Activated T-helper 17 cell treated with anti-CD3 and anti-CD28 coated beads, Interleukin-2, amount 50 U/mL, for 72 hours (primary cell): ENCODE measurements around the gene LMTK2. TPM values are rescaled to one million over a fixed set of nuclear protein-coding genes. Genes with fewer than 3 reads are reported as not detected.

Experiments
- ATAC-seq: fragments of 150-1000 bp; cut with Tn5 transposase; replicated peaks from 2 replicates; pipeline ENCODE4 v1.10.0; 2021; ENCODE audit warnings: mild to moderate bottlenecking, moderate library complexity
- H3K27ac Mint-ChIP-seq: one replicate; pipeline ENCODE4 v1.8.0; 2022; ENCODE audit warnings: mixed read lengths
- H3K27me3 Mint-ChIP-seq: one replicate; pipeline ENCODE4 v1.8.0; 2022; ENCODE audit warnings: mixed read lengths
- H3K36me3 Mint-ChIP-seq: one replicate; pipeline ENCODE4 v1.8.0; 2022; ENCODE audit warnings: low read depth, mild to moderate bottlenecking, mixed read lengths
- H3K4me1 Mint-ChIP-seq: one replicate; pipeline ENCODE4 v1.8.0; 2022; ENCODE audit warnings: mixed read lengths
- H3K4me3 Mint-ChIP-seq: one replicate; pipeline ENCODE4 v1.8.0; 2022; ENCODE audit warnings: mild to moderate bottlenecking, mixed read lengths
- H3K9me3 Mint-ChIP-seq: one replicate; pipeline ENCODE4 v1.8.0; 2022; ENCODE audit warnings: mixed read lengths
- total RNA-seq, 2 donors: library from RNA; stranded (reverse); gene quantifications; one replicate each; pipeline ENCODE4 v1.2.3, GENCODE V29; 2022

Gene LMTK2
- total RNA-seq, 2 donors from 2014 or later, result 8.6 to 15.8 TPM

DNA sequence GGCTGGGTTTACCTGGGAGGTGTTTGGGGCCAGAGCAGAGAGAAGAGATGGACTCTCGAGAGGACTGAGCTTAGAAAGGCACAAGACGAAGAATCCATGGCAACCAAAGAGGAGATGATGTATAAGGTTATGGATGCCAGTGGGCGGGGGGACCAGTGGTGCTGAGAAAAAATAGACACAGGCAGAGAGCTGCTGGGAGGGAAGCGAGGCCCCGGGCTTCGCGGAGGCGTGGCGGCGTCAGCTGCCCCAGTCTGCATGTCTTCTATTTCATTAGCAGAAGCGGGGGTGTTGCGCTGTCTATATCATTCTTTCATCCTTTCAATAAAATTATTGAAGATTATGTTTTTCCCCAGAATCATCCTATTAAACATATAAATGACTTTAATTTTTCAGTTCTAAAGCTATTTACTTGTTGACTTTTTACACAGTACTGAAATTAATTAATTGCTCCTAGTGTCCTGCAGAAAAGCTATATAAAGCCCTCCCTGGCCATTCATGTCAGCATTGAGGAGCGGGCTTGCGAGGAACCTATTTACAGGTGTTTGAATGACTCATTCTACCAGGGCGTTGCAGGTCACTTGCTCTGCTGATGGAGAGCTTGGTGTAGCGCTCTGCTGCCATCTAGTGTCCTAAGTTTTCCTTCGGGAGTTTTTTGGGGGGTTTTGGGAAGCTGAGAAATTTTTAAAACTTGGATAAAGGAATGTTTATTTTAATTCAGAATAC is 61.7 kb downstream of the LMTK2 start:
- Mint-ChIP-seq H3K27me3 (no peaks in the 10 kb centered on the region), H3K27ac (no peak overlapping the region)

DNA sequence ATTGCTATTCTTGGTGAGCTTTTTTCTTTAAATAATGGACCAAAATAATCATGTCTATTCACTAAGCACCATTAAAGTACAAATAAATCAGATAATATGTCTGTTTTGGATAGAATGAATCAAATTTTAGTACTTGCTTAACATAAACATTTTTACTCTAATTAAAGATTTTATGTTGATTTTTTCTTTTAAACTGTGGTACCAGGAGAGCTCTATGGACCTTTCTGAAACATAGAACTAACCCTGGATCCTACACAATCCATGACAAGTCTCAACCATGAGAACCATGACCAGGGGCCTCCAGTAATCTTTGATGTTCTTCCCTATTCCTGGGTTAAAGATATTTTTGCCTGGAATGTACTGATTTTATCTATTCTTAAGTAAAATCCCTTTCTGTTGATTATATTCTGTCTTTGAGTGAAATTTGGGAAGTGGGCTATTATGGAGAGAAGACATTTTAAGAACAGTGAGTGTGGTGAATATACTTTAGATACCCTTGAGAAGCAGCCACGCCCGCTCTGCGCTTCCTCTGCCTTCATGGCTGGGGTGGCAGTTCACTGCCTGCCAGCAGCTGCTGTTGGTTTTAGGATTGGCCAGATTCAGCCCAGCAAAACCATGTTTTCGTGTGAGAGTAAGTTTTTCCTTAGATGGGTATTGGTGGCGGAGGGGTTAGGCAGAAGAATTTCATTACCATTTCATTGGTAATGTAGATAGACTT is 62.4 kb downstream of the LMTK2 start:
- Mint-ChIP-seq H3K4me1 (peaks cover 7% of the 10 kb centered on the region), H3K9me3 (no peaks in the 10 kb centered on the region), H3K27ac (no peak overlapping the region), H3K4me3 (no peak overlapping the region), H3K36me3 (peaks cover 13% of the 10 kb centered on the region), H3K27me3 (no peaks in the 10 kb centered on the region)
- ATAC-seq, result no peak

More for the DNA sequence above, 61.7 kb downstream of the LMTK2 start:
- H3K4me1 Mint-ChIP-seq, result peaks cover 7% of the 10 kb centered on the region
- no peaks in the 10 kb centered on the region for H3K9me3 Mint-ChIP-seq
- peak; percentile 86 for ATAC-seq
- no peak overlapping the region for H3K4me3 Mint-ChIP-seq
- H3K36me3 Mint-ChIP-seq, result peaks cover 13% of the 10 kb centered on the region

DNA sequence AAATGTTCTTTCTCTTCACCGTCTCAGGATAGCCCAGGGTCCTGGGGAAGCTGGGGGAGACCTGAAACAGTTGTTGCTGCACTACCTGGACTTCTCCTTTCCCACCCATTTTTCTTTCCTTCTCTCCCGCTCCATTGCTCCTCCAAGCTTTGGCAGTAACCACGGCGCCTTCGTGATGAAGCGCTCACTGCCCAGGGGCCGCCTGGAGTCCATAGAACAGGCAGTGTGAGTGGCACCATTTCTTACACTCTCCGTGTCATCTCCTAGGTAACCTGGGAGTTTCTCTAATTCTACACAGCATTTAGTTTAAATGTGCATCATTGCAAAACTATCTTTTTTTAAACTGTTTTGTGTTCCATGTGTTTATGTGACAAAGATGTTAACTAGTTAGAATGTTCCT is 64.3 kb downstream of the LMTK2 start:
- no peaks in the 10 kb centered on the region for H3K27me3 Mint-ChIP-seq
- no peak for ATAC-seq
- H3K4me3 Mint-ChIP-seq, result no peak overlapping the region
- H3K4me1 Mint-ChIP-seq, result peaks cover 7% of the 10 kb centered on the region
- H3K9me3 Mint-ChIP-seq, result no peaks in the 10 kb centered on the region
- peaks cover 25% of the 10 kb centered on the region for H3K36me3 Mint-ChIP-seq
- no peak overlapping the region for H3K27ac Mint-ChIP-seq

DNA sequence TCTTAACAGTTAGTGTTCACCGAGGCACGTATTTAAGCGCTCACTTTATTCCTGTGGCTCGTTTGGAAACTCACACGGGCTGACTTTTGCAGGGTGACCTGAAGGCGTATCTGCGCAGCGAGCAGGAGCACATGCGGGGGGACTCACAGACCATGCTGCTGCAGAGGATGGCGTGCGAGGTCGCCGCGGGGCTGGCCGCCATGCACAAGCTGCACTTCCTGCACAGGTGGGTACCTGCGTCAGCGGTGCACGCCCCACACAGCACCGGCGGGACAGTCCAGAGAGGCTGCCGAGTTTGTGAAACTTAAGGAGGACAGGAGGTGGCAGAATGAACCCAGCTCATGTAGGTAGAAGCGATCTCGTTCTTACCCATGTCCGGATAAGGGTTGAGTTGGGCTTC is 64.8 kb downstream of the LMTK2 start:
- H3K27me3 Mint-ChIP-seq, result no peaks in the 10 kb centered on the region
- peaks cover 29% of the 10 kb centered on the region for H3K36me3 Mint-ChIP-seq
- no peak for ATAC-seq
- H3K27ac Mint-ChIP-seq, result no peak overlapping the region
- H3K4me3 Mint-ChIP-seq, result no peak overlapping the region
- H3K4me1 Mint-ChIP-seq, result peaks cover 7% of the 10 kb centered on the region
- H3K9me3 Mint-ChIP-seq, result no peaks in the 10 kb centered on the region

DNA sequence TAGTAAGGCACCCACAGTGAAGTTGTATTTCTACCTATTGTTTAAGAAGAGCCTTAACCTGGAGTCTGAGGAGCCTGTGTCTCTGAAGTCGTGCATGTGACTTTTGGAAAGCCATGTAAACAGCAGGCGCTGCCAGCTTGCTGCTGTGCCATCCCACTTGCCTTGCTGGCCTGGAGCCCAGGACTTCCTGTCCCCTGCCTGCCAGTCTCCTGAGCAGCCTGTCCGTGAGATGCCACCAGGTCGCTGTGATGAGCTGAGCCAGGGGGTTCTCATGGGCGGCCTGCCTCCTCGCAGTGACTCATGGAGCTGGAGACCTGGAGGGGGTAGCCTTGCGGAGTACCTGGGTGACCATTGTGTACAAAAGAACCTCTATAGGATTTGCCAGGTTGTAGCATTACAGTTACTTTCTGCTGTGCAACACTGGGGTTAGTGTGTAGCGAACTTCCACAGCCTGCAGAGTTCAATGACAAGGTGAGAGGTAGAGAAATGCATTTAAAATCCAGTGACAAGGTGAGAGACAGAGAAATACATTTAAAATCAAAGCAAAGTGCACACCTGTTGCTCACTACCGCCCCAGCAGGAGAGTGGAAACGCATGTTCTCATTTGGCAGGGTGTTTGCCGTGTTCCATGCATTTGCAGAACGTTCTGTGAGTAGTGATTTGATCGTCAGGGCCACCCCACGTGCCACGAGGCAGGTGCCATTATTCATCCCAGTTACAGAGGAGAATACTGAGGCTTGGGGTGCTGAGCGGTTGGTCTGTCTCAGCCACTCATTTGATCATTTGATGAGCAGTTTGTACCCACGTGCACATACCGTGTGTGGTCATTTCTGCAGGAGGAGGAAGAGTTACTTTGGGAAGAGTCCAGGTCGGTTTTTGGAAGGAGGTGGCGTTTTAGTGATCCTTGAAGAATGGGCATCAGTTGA is 67.9 kb downstream of the LMTK2 start:
- no peaks in the 10 kb centered on the region for H3K27me3 Mint-ChIP-seq
- H3K4me3 Mint-ChIP-seq, result no peak overlapping the region
- ATAC-seq, result no peak
- no peaks in the 10 kb centered on the region for H3K4me1 Mint-ChIP-seq
- no peak overlapping the region for H3K27ac Mint-ChIP-seq
- no peaks in the 10 kb centered on the region for H3K9me3 Mint-ChIP-seq
- H3K36me3 Mint-ChIP-seq, result peaks cover 29% of the 10 kb centered on the region

DNA sequence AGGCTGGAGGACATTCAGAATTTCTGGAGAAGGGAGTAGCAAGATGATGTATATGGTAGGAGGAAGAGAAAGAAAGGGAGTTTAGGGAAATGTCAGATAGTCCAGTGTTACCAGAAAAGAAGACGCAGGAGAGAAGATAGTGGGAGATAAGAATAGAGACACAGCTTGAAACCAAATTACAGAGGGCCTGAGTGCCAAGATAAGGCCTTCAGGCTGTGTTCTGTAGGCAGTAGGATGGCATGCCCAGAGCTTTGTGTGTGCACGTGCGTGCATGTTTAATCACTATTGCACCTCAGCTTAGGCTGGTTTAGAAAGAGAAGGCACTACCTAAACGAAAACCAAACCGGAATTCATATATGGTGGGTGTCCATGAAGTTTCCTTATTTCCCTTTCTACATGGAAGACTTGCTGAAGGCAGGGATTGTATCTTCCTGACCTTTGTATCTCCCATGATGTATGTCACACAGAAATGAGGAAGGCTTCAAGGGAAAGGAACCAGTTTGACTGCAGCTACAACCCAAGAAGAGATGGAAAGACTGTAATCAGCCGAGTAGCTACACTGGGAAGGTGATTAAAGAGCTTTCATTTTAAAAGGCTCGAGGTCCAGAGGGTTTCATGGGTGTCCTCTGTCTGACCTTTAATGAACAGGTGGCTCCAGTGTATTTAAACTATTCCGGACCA is 68.7 kb downstream of the LMTK2 start:
- H3K27me3 Mint-ChIP-seq, result no peaks in the 10 kb centered on the region

DNA sequence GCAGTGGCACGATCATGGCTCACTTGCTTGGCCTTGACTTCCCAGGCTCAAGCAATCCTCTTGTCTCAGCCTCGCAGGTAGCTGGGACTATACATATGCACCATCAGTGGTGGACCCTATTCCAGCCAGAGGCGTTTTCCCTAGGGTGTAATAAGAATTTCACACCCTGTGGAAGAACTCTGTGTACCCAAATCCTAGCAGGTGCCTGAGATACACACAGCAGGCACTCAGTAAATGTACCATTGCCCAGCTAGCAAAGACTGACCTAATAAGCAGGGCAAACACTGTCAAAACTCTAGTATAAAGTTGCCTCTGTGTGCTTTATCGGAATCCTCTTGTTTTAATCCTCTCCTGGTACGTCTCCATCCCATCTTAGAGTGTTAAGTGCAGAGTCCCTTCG is 70.9 kb downstream of the LMTK2 start:
- no peak for ATAC-seq
- Mint-ChIP-seq H3K27me3 (no peaks in the 10 kb centered on the region), H3K36me3 (peaks cover 16% of the 10 kb centered on the region), H3K4me3 (no peak overlapping the region), H3K27ac (no peak overlapping the region), H3K9me3 (no peaks in the 10 kb centered on the region), H3K4me1 (no peaks in the 10 kb centered on the region)

More for the DNA sequence above, 68.7 kb downstream of the LMTK2 start:
- Mint-ChIP-seq H3K36me3 (peaks cover 29% of the 10 kb centered on the region), H3K4me3 (no peak overlapping the region), H3K4me1 (no peaks in the 10 kb centered on the region), H3K27ac (no peak overlapping the region), H3K9me3 (no peaks in the 10 kb centered on the region)
- no peak for ATAC-seq

DNA sequence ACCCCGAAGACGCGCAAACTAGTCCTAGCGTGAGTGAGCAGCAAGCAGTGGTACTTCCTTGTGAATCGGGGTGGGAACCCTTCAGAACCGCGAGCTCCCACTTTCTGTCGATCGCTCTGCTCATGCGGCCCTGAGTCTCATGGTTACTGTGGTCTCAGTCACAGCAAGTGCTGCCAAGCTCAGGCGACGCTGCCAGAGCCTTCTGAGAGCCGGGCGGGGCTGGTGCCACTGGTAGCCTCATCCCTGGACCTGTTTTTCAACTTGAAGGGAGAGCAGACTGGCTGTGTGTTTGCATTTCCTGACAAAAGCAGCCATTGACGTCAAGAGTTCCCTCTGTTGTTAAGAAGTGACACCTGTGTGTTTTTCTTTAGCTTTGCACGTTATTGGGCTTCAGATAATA is 71.7 kb downstream of the LMTK2 start:
- no peak for ATAC-seq
- no peak overlapping the region for H3K4me3 Mint-ChIP-seq
- no peaks in the 10 kb centered on the region for H3K4me1 Mint-ChIP-seq
- no peak overlapping the region for H3K27ac Mint-ChIP-seq
- H3K9me3 Mint-ChIP-seq, result no peaks in the 10 kb centered on the region
- H3K36me3 Mint-ChIP-seq, result peaks cover 16% of the 10 kb centered on the region
- no peaks in the 10 kb centered on the region for H3K27me3 Mint-ChIP-seq

DNA sequence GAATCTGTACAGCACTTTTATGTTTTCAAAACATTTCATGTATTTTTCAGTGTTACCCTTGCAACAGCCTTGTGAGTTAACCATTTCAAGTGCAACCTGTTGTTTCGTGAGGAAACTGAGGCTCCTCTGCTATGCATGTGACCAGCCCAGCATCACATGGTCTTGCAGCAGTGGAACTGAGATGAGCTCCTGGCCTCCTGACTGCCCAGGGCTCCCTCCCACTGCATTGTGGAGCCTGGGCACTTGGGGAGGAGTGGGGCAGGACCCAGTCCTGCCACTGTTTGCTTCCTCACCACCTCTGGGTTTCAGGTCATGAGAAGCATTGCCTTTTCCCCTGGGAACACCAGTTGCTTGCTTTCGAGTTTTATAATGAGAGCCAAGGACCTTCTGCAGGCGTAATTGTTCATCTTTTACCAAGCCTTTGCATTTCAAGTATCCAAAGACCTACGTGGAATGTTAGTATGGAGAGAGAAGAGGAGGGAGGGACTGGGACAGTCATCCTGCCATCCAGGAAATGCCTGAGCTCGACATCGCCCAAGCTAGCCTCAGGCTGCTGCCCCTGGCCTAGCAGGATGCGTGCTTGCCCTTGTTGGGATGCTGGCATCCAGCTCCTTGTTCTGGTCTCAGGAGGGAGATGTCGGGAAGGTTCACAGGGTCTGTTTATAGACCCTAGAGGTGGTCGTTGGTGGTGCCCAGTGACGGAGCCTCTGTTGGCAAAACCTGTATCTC is 72.3 kb downstream of the LMTK2 start:
- Mint-ChIP-seq H3K27me3 (no peaks in the 10 kb centered on the region), H3K36me3 (peaks cover 16% of the 10 kb centered on the region), H3K9me3 (no peaks in the 10 kb centered on the region), H3K4me1 (no peaks in the 10 kb centered on the region), H3K4me3 (no peak overlapping the region), H3K27ac (no peak overlapping the region)
- no peak for ATAC-seq

DNA sequence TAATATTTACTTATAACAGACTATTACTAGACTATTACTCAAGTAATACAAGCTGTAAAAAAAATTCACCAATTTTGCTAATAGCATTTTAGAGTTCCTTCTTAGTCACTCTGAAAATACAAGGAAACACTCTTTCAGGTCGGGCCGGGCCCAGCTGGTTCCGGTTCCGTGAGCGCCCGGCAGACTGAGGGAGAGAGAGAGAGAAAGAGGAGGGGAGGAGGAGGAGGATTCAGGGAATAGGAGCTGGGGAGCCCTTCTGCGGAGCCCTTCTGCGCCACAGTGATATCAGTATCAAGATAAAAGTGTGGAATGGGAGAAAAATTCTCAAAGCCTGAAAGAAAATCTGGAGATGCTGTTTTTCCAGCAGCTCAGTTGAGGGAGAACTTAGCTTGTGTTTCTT is 74.1 kb downstream of the LMTK2 start:
- no peak overlapping the region for H3K4me3 Mint-ChIP-seq
- H3K27ac Mint-ChIP-seq, result no peak overlapping the region
- H3K36me3 Mint-ChIP-seq, result peaks cover 6% of the 10 kb centered on the region

DNA sequence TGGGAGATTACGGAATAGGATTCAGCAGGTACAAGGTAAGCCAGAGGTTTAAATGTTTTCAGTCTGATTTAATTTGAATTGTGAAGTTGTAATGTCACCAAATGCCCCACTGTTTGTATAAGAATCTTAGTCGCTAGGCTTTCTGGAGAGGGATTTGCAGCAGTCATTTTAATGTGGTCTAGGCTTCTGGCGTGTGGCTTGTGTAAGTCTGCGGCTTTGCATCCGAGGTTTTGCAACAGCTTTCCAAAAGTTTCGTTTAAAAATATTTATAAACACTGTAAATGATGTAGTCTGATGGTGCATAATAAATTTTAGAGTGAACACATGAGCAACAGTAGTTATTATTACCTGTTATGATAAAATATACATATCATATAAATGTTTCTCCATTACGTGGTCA is 78.4 kb downstream of the LMTK2 start:
- Mint-ChIP-seq H3K4me3 (no peak overlapping the region), H3K9me3 (no peaks in the 10 kb centered on the region), H3K27ac (no peak overlapping the region), H3K27me3 (no peaks in the 10 kb centered on the region), H3K4me1 (no peaks in the 10 kb centered on the region), H3K36me3 (peaks cover 39% of the 10 kb centered on the region)
- ATAC-seq, result no peak

More for the DNA sequence above, 74.1 kb downstream of the LMTK2 start:
- H3K4me1 Mint-ChIP-seq, result no peaks in the 10 kb centered on the region
- ATAC-seq, result no peak
- H3K9me3 Mint-ChIP-seq, result no peaks in the 10 kb centered on the region
- no peaks in the 10 kb centered on the region for H3K27me3 Mint-ChIP-seq

DNA sequence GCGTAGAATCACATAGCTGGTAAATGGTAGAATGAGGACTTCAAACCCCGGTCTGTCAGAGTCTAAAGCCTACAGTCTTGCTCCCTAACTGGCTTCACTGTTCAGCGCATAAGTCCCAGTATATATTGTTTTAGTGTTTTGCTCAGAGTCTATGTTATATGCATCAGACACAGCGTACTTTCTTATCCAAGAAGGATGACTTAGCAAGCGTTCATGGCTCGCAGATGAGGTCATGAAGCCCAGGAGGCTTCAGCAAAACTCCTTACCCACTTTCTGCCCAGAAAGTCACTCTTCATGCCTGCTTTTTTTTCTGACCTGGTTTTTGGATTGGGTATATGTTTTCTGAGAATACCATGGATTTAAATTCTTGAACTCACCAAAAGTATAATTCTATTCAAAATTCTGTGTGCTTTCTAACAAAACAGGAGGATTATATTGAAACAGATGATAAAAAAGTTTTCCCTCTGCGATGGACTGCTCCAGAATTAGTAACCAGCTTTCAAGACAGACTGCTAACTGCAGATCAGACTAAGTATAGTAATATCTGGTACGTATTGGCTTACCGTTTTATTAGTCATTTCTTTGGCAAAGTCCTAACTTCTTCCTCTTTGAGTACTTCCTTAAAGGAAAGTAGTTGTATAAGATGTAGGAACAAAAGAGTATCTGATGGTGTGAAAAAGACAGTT is 79.9 kb downstream of the LMTK2 start:
- Mint-ChIP-seq H3K27ac (peak overlapping the region; percentile 17), H3K4me1 (no peaks in the 10 kb centered on the region), H3K4me3 (no peak overlapping the region), H3K9me3 (no peaks in the 10 kb centered on the region), H3K36me3 (peaks cover 52% of the 10 kb centered on the region), H3K27me3 (no peaks in the 10 kb centered on the region)
- no peak for ATAC-seq

DNA sequence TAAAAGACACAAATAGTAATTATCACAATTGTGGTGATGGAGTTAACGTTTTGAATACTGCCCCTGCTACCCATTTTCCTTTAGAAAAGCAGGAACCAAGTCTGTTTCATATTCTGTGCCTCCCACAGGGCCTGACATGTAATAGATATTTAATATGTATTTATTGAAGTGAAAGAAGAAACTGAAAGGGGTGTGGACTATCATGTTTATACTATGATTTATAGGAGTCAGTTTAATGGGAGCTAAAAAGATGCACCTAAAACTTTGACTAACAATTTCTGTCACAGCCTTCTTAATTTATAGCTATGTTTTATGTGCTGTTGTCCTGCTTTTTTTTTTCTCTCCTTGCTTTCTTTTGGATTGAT is 80.5 kb downstream of the LMTK2 start:
- peak overlapping the region; percentile 17 for H3K27ac Mint-ChIP-seq
- no peak overlapping the region for H3K4me3 Mint-ChIP-seq
- H3K27me3 Mint-ChIP-seq, result no peaks in the 10 kb centered on the region
- no peak for ATAC-seq
- H3K36me3 Mint-ChIP-seq, result peaks cover 58% of the 10 kb centered on the region
- H3K4me1 Mint-ChIP-seq, result no peaks in the 10 kb centered on the region
- H3K9me3 Mint-ChIP-seq, result no peaks in the 10 kb centered on the region
